GM19035 (cell line): Measurements from ENCODE around the gene MRPL16.
"Not testable (repeated sequence)": the region's sequence is repeated elsewhere in the genome, so short reads cannot be mapped to it uniquely, and the experiment has no call there.

Source experiments
- ATAC-seq: cut with Tn5 transposase; IDR thresholded peaks from one replicate; pipeline ENCODE4 v1.9.1; 2021; ENCODE audit not compliant: unreplicated experiment

Gene MRPL16

DNA sequence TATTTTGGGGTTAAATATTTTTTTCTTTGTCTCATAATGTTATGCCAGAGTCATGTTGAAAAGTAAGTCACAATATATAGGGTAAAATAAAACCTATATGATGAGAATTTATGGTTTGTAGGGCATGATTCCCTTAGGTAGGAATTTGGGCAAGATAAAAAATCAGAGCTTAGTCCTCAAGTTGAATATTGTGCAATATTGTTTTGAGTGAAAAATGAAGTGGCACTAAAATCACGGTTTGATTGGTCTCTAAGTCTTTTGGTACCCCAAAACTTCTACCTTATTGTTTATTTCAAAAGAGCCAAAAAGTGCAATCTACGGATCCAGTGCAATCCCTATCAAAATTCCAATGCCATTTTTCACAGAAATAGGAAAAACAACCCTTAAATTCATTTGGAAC, 1.6 kb upstream of the MRPL16 start:
- no peak for ATAC-seq

DNA sequence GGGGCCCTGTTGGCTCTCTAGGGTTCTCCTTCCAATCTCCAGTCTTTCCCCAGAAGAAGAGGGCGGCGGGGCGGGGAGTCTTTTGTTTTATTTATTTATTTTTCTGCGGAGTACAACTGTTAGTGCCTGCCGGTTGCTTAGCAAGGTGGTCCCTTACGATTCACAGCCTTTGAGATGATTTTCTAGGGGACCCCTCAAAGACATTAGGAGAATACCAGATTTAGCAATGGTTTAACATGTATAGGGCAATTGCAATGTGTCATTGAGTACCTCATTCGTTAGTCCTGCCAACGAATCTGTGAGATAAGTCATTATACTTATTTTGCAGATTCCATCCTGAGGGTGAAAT, 307 bp upstream of the MRPL16 start:
- no peak for ATAC-seq

DNA sequence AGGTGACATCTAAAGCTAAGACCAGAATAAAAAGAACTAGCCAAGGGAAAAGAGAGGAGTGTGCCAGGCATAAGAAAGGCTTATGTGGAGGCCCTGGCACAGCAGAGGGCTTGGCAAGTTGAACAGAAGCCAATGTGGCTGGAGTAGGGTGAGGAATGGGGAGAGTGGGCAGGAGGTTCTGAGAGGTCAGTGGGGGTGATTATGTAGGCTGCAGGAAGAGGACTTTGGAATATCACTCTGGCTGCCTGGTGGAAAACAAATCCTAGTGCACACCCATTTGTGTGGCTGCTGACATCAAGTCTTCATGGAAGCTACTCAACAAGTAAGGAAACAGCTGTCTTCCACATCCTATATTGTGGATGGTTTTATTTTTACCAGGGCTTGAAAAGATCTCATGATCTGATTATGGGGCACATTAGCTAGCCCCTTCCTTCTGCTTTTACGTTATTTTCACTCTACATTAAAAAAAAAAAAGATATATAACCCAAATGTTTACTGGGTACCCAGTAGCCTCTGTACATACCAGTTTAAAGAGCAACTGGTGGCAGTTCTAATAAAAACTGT, 3.4 kb downstream of the MRPL16 start:
- ATAC-seq: no peak

DNA sequence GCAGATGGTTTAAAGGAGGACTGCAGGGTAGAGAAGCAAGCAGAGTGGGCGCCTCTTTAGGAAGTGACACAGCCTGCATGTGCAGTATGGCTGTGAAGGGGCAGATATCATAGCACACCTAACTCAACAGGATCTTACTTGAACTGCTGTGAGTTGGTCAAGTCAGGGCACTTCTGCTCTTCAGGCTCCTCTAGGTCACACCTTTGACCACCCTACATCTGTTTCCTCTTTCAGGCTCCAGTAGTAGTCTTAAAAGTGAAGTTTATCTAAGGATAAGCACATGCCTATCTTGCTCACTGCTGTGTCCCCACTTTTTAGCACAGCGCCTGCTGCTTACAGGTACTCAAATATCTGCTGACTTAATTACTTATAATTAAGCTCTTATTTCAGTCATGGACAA, 6.5 kb downstream of the MRPL16 start:
- no peak for ATAC-seq

DNA sequence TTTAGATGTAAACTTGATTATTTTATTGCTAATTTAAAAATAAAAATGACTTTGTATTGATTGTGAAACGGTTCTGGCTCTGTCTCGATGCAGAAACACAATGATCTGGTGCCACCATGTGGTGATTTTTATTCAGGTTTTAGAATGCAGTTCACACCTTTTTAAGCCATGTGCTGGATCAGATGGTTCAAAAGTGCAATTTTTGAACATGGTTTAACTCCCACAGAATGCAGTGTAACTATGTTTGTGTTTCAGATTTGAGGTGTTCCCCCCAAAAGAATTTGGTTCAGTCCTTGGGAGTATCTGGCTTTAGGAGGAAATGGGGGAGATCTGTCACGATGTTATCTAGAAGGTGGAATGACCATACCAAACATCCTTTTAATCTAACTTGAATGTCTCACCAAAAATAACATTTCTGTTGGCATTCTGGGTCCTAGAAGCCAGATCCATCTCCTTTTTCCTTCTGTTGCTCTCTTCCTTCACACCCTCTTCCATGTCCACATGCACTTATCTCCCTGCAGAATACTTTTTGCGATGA, 7.9 kb downstream of the MRPL16 start:
- ATAC-seq: peak; percentile 72

DNA sequence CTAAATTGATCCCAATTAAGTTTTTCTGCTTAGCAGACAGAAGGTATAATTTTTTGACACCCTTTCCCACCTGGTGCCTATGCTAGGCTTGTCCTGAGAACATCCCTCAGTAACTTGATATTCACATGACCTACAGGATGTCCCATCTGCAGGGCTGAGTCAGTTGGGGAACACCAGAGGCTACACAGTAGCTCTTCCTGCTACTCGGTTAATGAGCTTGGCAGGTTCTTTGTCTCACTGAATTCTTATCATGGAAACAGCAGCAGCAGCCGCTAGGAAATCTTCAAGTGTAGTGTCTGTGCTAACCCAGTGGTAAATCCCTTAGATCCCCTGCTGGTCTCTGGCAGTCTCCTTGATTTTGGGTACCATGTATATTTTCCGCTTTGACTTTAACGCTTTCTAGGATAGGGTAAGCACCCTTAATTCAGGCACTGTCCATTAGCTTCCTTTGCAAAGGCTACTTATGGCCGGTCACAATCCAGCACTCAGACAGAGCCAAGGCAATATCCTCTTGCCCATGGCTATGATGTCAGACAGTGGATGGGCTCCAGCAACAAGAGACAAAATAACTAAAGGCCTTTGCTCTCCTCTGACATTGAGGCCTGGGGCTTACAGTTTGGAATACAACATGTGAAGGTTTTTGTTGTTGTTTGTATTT, 8.5 kb downstream of the MRPL16 start:
- ATAC-seq: peak; percentile 17

DNA sequence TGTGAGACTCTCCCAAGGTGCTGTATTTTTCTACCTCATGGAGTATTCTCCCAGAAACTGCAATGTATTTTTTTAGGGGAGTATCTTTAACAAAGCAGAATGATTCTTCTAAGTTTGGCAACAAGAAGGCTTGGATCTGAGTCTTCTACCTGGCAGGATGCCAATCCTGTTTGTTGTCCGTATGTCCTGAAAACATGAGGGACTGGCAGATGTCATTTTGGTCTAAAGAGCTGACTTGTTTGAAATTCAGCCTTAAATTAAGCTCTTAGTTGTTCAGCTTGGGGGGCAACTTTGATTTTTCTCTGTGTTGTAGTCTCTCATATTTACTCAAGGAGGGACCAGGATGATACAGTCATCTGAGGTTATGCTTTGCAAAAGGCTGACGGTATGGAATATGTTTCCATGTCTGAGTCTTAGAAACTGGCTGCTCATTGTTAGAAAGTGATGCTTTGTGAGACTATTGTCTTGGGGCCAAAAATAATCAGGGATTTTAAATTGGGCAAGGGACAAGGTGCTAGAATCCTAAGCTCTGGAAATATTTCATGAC, 9.3 kb downstream of the MRPL16 start:
- ATAC-seq: no peak

DNA sequence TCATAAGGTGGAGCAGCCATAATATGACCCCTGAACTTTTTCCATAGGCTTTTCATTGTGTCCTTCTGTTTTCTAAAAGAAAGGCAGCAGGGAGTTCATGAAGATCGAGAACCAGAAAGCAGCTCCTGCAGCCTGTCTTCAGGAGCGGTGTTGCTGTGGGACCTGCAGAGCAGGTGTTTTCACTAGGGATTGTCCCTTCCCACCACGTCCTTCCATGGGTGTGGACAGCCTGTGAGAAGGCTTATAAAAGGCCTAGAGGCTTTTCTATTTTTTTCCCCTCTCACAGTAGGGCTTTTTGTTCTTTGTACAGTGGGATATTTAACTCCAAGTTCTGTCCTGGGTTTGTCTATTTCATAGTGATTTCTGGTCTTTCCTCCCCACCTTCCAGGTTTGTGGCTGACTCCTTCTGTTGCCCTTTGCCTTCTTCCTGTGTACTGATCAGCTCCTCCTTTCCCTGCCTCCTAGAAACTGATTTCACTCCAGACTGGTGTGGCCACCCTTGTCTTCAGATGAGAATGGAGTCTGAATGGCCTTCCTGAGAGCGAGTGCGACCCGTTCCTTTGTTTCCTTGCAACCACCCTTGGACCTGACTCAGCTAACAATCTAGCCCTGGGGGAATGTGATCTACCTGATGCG, 10.1 kb downstream of the MRPL16 start:
- no peak for ATAC-seq

DNA sequence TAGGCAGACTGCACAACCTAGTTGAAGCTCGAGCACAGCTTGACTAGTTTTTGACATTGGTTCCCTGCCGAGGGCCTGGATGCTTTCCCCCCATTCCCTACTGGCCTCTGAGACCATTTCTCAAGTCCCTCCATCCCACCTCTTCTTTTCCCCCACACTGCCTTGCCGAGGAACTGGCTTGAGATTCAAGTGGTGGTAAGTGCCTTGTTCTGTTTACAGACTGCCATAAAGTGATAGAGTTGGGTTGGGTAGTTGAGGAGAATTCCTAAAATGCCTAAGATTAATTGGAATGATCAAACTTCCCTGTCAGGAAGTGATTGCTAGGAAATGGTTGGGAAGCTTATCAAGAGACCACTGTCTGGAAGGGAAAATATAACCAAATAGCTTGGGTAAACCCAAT, 16.2 kb downstream of the MRPL16 start:
- ATAC-seq: no peak

DNA sequence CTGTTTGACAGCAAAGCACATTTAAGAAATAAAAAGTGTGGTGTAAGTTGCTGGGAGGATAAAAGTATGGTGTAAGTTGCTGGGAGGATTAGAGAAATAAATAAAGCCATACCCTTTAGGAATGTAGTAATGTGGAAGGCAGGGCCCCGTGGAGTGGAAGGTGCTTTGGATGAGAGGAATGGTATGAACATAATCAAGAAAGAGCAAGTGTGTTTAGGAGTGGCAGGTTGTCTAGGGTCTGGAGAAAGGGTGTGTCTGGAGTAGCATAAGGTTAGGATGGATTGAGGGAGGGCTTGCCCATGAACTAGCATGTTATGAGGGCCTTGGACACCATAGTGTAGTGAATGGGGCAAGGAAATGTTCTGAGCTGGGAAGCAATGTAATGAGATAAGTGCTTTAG, 18.1 kb downstream of the MRPL16 start:
- no peak for ATAC-seq

DNA sequence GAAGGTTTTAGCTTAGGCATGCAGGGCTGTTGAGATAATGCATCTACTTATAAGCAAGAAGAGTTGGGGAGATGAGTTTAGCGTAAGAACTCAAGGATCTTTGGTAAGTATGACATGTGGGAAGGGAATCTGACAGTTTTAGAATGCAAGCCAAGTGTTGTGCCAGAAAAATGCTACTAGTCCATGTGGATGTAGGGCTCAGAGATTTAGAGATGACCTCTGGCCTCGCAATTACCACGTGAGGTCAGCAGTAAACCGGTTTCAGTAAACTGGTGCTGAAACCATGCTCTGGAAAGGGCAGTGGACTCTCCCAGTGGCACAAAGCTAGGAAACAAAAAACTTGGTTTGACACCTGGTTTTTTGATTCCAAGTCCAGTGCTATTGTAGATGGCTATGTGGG, 18.9 kb downstream of the MRPL16 start:
- no peak for ATAC-seq

DNA sequence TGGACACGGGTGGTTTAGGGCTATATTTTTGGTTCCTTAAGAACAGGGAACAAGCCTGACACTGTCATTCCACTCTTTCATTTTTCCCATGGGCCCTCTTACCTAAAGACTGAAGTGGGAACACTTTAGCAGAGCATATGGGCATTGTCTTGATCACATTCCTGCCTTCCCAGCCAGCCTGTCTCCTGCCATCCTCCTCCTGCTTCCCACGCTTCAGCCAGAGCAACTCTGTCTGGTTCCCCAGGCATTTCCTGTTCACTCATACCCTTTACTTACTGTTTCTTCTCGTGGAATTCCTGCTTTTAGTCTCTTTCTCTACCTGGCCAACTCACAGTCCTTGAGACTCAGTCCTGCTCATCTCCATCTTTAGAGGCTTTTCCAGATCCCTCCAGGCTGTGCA, 22.8 kb downstream of the MRPL16 start:
- ATAC-seq: no peak

DNA sequence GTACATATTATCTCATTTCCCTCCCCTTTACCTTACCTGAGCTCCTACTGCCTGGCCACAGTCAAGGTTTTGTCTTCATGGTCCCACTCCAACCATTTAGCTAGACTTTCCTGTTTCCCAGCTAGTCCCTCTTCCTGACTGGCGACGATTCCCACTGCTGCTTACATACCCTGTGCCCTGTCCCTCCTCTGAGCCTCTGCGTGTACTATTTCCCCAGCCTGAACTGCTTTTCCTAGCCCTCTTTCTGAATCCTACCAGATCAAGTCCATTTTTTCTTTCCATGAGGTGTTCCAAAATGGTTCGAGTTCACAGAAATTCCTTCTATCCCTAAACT, 23.4 kb downstream of the MRPL16 start:
- no peak for ATAC-seq

DNA sequence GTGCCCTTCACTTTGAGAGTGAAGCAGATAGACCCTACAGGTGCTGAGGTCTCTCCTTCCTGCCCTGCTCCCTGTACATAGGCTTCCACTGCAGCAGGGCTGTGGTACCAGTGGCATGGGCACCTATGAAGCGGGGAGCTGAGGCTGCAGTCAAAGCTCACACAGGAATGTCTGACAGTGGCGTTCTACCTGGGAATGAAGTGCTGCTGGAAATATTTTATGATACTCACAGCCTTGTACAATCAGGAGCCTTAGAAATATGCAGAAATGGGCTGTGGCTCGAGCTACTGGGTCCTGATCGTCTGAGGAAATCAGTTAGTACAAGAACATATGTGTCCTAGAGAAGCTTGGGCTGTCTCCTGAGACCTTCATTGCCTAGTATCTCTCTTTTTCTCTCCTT, 24.8 kb downstream of the MRPL16 start:
- no peak for ATAC-seq

DNA sequence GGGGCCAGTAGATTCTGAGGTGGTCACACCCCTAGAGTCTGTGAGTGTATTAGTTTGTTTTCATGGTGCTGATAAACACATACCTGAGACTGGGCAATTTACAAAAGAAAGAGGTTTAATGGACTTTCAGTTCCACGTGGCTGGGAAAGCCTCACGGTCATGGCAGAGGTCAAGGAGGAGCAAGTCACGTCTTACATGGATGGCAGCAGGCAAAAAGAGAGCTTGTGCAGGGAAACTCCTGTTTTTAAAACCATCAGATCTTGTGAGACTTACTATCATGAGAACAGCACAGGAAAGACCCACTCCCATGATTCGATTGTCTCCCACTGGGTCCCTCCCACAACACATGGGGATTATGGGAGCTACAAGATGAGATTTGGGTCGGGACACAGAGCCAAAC, 26.1 kb downstream of the MRPL16 start:
- not testable (repeated sequence) for ATAC-seq

DNA sequence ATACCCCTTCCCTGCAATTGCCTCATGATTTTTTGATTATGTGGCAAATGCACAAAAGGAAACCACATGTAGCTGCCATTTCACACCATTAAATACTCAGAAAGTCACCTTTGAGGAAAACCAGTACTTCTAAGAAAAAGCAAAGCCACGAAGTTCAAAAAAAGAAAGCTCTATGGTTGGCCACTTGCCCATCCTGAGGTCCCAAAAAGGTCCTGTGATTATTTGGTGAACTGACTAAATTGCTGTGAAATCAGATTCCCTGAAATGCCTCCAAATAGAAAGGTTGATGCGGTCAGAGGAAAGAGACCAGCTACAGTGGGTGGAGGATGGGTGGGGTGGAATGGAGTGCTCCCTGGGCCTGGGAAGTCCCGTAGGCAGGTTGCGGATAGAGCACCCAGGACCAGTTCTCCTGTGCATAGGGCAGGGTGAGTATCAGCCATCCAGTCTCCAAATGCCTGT, 26.9 kb downstream of the MRPL16 start:
- no peak for ATAC-seq

DNA sequence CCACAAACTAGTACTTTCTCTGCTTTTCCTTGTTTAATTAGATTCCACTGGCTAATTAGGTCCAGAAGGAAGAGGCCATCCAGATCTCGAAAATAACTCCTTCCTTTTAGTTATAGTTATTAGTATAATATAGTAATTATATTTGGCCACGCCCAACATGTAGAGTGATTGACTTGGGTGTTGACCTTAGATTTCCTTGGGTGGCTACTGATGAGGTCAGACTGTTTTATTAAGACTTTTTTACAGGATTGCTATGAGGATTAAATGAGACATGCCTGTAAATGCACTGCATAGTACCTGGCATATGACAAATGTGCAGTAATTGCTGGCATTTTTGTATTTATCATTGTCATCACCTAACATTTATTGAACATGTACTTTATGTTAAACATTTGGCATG, 28.5 kb downstream of the MRPL16 start:
- no peak for ATAC-seq

DNA sequence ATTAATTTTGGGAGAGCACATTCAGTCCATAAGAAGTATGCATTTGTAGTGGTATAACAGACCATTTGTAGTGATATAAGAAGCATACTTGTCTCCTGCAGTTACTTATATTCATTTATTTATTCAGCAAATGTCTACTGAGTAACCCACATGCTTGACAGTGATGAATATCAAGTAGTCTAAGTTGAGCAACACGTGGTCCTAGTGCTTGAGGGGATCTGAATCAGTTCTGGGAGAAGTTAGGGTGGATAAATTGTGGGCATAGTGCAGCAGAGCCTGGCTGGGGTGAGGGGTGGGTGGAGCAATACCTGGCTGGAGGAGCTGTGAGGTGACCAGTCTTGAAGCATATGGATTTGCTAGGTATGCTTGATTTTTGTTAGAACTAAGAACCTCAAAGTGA, 31.1 kb downstream of the MRPL16 start:
- ATAC-seq: no peak

DNA sequence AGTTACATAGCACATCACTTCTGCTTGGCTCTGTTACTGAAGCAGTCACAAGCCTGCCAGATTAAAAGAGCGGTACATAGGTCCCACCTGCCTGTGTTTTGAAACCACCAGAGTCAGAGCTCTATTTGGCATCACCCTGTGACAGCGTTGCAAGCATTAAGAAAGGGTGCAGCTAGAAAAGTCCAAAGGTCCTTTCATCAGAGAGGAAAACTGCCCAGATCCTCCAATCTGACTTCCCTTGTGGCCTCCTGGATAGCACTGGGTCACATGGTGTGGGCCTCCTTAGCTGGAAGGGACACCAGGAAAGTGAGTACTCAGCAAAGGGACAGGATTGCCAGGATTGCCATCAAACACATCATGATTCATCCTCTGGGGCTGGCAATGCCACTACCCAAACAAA, 32.5 kb downstream of the MRPL16 start:
- no peak for ATAC-seq

DNA sequence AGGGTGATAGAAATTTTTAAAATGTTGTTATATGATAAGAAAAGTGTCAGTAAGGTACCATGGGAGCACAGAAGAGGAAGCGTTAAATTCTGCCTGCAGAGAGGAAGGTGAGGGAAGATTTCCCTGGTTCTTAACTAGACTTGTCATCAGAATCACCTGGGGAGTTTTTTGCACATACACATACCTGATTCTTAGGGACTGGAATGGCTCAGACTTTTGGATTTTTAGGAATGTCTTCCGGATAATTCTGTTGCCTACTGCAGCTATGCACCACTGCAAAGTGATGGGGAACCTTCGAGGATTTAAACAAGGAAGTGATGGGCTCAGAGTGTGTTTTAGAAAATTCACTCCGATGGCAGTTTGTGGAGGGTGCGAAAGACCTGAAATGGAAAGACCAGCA, 33.5 kb downstream of the MRPL16 start:
- no peak for ATAC-seq

DNA sequence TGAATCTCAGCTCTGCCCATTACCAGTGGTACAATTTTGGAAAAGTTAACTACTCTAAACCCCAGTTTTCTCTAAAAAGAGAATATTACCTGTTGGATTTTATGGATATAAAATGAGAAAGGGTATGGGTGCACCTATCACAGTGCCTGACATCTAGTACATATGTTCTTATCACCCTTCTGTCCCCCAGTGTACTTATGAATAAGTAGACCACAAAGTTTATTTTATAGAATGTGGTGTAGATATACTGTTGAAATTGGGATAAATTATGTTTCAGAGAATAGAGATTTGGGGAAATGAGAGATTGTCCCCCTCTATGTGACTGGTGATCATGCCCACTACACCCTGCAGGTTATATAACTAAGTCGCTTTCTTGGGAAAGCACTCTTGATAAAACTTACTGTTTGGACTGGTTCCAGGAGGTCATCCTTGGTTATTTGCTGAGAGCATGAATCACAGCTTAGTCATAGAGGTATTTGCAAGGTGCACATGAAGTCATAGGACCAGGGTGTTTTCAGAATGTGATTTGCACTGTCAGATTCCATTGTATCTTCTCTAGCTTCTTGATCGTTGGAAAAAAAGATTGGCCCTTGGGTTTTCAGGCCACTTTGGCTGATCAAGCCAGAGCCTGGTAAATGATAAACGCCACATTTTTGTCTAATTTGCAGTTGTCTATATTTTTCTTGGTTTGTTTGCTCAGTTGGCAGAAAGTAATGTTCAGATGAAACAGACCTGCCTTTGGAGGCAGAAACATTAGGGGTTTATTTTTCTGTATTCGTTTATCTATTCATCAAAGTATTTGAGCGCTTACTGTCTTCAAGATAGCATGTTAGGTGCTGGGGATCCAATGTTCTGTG, 34.1 kb downstream of the MRPL16 start:
- ATAC-seq: no peak

DNA sequence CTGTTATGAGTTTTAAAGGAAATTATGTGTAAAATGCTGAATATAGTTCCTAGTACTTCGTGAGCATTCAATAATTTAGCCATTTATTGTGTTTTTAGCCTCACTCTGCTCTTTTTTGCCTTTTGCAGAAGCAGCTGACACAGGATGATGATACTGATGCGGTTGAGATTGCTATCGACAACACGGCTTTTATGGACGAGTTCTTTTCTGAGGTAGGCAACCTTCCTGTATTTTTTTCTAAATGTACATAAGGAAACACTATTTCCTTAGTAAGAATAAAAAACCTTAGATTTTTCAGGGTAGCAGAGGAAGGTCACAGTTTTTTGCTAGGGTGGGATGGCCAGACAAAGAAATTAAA, 37.5 kb downstream of the MRPL16 start:
- ATAC-seq: no peak
